ENCODE results near the gene TMEM221.

- TF ChIP-seq POLR2AphosphoS5 (IDR thresholded peaks at IDR 0.05), result no peak
- TF ChIP-seq CTCF (IDR thresholded peaks at IDR 0.05; ENCODE audit: poor library complexity, severe bottlenecking), result no peak
- no peak for TF ChIP-seq RAD21 (conservative IDR thresholded peaks at IDR 0.05)
- TF ChIP-seq REST (IDR thresholded peaks at IDR 0.05; ENCODE audit: borderline replicate concordance), result no peak
- TF ChIP-seq EP300 (conservative IDR thresholded peaks at IDR 0.05; ENCODE audit: poor library complexity, severe bottlenecking), result no peak
- TF ChIP-seq EZH2 (IDR thresholded peaks at IDR 0.05; ENCODE audit: borderline replicate concordance, insufficient read depth, low read length, poor library complexity, severe bottlenecking), result no peak
- TF ChIP-seq MXI1 (conservative IDR thresholded peaks at IDR 0.05; ENCODE audit: poor library complexity, severe bottlenecking), result no peak
Measured at GRCh38 chr19:17467471-17468301, 19.2 kb upstream of the TMEM221 start.
